Stimulated activated CD8-positive, alpha-beta memory T cell treated with anti-CD3 and anti-CD28 coated beads, Interleukin-4, amount 100 ng/mL, for 4 hours (primary cell): Measurements from ENCODE around the gene MYBPH.

ENCODE experiments used
- DNase-seq, 2 donors: peaks; one replicate each; pipeline ENCODE4 v3.0.0-alpha.2; 2020; ENCODE audit warnings: low read depth in 2 of 2, low spot score in 1 of 2

The MYBPH gene

DNA sequence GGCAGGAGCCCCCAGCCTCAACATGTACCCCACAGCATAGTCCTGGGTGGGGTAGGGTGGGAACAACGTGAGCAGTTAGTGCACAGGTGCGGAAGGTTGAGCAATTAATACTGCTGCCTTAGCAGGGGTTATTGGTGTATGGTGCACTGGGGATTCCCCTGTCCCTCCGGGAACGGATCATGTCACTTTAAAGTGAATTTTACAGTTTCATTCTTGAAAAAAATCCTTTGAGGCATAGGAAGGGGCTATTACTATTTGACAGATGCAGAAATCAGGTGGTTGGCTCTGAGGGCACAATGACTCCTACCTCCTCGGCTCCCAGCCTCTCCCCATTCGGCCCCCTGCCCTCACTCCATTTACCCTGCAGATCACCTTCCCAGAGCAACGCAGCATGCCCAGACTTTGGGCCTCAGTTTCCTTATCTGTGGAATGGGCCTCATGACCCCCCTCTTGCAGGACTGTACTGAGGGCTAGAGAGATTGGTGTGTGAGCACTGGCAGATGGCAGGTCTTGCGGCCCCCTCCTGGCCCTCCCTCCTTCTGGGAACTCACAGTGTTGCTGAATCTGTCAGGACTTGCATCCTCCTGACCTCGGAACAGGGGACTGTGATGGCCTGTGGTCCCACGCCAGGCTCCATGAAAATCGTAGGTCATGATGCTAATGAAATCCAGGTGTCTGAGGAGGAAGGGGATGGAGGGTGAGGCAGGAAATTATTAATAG is 5.1 kb upstream of the MYBPH start:
- no peak for DNase-seq

DNA sequence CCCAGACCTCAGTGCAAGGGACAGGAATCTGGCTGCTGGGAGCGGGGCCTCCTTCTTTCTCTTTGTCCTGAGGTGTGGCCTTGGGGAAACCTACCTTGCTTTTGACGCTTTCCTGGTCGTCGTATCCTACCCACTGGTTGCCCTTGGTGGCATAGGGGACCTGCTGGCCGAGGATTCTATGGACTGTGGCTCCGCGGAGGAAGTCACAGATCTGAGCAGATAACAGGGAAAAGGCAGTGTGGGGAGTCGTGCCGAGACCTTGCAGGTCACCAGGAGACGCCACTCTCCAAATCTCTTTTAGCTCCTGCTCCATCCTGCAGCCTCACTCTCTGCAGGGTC is 4.0 kb upstream of the MYBPH start:
- no peak for DNase-seq

DNA sequence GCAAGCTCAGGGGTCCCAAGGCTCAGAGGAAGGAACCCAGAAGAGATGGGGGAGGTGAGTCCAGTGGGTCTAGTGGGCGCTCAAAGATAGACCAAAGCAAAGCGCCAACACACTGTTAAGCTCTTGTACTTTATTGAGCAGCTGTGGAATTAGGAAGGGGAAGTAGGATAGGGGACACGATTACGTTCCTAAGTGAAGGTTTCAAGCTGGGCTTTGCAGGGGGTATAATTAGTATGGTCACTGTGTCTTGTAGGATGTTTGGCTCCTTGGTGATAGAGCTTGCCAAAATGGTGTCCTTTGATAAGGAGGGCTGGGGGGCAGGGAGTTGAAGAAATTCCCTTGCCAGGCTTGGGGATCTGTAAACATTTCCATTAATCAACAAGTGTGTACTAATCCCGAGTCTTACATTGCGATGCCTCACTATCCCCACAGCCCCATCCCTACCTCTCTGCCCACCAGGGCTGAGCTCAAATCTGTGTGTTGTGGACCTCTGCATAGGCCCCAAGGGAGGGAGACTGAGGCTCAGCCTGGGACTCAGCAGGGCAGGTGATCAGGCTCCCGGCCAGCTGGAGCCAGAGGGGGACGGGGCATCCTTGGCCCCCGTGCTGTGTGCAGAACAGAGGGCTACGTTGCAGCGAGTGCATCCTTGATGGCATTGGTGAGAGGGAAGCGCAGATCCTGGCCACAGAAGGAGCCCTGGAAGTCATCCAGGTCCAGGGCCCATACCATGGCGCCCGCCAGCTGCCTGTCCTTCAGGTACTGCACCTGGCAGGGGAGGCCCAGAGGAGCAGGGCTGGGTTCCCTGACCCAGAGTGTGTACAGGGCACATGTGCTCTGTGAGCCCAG is 3.4 kb upstream of the MYBPH start:
- no peak for DNase-seq

DNA sequence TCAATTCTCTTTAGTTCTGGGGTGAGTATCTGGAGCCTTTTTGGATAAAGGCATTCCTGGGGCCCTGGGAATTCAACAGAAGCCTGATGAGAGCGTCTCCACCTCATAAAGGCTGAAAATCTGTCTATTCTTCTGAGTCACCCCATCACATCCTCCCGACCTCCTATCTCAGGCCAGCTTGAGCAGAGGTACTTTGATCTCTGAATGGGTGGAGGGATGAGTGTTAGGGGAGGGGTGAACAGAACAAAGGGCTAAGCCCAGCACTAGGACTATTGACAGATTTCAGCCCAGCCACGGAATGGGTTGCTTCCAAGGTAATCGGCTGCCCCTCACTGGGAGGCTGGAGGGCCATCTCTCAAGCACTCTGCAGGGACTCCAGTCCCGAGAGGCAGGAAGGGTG is 2.5 kb upstream of the MYBPH start:
- DNase-seq: no peak

DNA sequence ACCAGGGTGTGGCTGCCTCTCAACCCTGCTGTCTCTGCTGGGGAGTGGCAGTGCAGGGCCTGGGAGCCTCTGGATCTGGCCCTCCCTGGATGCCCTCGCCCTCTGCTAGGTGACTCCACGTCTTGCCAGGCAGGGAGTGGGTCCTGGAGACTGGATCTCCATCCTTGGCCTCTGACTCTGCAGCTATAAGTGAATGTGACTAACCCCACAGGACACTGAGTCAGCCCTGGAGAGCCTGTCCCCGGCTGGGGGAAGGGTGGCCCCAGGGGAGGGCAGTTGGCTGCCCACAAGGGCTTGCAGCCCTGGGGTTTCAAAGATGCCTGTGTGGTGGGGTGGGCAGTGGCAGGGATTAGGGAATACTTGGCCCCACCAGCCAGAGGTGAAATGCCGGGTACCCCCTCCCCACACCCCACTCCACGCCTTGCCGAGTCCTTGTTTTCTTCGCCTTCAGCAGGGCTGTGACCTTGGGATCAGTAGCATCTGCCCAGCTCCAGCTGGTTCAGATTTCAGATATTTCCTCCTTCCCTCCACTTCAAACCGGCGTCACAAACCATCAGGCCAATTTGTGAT is 1.9 kb upstream of the MYBPH start:
- no peak for DNase-seq

DNA sequence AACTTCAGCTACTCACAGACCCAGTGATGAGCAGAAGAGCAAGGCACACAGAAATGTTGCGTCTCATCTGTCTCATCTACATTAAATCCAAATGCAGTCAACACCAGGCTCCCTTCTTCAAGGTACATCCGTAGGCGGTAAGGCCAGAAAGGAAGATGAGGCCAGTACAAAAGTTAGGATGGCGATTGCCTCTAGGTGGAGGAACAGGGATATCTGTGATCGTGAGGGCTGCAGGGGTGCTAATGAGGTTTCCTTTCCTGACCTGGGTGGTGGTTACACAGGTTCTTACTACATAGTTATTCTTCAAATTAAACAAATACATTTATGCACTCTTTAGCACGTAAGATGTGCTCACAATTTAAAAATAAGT is 1.4 kb upstream of the MYBPH start:
- DNase-seq: no peak

DNA sequence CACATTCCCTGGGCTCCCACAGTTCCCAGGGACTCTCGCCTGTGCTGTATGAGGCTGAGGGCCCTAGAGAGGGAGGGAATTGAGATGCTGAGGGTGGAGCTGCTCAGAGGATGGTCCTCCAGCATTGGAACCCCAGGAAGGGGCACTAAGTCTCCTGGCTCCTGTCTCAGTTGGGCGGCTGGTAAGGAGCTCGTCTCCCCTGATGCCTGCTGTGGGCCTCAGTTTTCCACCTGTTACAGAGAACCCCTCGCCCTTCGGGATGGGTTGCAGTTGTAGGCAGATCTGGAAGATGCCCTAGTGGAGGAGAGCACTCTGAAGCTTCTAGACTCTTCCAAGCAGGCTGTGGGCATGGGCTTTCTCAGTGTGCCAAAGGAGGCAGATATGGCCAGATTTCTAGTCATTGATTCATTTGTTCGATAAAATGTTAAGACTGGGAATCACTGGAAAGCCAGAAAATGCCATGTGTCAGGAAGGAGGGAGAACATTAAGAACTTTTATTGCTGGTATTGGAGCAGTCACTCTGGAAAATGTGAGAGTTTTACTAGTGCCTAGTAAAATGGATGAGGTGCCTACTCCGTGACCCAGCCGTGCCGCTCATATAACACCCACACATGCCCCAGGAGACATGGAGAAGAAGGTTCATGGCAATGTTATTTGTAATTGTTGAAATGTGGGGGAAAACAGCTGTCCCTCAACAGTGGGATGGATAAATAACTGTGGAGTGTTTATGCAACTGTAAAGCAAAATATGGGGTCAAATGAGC is 828 bp upstream of the MYBPH start:
- DNase-seq: no peak

DNA sequence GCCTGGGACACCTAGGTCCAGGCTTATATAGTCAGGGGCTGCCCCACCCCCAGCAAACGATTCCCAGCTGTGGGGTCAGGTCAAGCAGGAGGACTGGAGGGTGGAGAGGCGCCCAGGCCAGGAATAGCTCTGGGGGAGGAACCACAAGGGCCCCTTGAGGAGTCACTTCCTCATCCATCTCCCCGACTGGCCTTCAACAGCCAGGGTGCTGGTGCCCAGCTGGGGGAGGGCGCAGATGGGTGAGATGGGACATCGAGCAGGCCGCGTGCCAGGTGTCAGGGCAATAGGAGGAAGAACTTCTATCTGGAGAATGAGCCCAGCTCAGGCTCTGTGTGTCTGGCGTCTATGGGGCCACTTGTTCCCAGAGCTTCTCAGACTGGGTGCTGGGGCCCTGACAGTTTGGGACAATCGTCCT is 208 bp upstream of the MYBPH start:
- DNase-seq: no peak

DNA sequence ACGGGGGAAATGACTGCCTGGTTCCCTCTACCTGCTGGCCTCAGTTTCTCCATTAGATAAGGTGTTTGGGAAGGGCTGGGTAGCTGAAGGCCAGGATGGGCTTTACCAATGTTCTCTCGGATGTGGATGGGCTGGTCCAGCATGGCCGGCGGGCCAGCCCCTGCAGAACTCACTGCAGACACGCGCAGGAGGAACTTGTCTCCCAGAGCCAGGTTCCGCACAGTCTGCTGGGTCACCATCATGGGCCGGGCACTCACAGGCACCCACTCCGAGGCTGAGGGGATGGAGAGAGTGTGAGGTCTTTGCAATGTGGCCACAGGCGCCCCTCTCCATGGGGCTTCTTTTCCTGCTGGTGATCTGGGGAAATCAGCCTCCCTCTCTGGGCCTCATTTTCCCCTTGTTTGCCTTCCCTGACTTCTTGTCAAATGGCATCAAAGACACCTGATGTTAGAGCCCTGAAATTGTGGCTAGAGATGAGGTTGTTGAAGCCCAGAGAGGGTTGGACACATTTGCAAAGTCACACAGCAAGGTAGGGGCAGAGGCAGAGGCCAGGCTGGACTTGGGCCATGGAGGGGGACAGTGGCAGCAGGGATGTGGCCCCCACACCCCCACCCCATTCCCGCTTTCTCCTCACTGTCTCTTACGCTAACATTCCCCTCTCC is 1.2 kb downstream of the MYBPH start:
- DNase-seq: no peak

DNA sequence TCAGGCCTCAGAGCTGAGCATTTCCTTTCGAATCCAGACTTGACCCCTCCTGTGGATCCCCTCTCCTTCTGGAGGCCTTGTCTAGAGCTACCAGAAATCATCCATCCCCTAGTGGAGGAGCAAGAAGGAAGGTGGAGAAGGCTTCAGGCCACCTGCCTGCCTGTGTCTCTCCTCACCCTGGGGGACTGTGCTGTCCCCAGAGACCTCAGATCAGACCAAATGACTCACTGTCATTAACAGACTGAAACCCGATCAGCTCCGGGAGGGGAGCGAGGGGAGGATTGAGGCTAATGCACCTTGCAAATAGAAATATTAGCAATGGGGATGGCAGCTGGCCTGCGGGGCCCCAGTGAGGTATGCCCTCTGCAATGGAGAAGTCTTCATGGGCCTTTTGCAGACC is 2.1 kb downstream of the MYBPH start:
- DNase-seq: no peak

DNA sequence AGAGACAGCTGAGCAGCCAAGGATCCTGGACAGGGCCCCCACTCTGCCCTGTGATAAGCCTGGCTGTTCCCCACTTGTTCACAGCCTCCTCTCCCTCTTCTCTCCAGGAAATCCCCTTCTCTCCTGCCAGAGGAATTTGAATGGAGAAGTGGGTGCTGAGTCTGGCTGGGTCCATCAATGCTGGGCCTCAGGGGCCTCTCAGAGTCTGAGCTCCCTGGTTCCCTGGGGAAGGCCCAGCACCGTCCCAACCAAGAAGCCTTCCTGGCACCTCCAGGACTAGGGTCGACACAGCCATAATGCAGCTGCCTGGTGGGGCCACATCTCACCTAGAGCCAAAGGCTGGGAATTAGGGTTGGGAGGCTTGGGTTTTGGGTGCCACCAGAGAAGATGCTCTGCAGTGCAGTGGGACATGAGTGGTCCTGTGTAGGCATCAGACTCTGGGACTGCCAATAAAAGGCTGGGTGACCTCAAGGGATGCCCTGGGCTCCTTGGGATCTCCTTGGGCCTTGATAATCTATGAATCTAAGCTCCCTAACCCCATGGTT is 2.5 kb downstream of the MYBPH start:
- DNase-seq: no peak

DNA sequence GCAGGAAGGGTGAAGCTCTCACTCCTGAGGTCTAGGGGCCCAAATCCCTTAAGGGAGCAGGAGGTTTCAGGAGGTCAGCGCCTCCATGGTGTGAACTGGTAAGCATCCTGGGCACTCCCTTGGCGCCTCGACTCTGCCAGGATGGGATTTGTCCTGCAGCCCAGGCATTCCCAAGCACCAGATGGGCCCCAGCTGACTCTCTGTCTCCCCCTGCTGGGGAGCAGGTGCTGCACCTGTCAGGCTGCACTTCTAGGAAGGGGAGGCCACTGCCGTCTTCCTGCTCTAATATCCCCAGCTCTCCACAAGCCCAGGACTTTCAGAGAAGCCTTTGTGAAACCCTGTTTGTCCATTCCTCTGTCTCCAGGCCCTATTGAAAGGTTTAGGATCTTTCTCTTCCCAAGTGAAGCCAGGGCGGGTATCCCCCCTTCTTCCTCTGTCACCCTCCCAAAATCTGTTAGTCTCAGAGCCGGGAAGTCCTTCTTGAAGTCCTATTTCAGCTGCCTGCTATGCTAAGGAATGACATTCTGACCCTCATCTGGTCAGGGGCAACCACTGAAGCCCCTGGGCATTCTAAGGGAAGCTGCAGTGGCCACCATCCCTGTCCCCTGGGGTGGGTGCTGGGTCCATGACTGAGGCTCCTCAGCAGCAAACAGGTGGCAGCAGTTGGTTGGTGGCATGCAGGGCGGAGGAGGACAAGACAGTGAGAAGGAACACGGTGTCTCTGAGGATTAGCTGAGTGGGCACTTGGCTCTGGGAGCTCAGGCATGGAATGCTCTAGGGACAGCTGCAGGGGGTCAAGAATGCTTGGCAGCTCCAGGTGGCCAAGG is 3.2 kb downstream of the MYBPH start:
- DNase-seq: peak in 1 of 2 donors; percentile 2

DNA sequence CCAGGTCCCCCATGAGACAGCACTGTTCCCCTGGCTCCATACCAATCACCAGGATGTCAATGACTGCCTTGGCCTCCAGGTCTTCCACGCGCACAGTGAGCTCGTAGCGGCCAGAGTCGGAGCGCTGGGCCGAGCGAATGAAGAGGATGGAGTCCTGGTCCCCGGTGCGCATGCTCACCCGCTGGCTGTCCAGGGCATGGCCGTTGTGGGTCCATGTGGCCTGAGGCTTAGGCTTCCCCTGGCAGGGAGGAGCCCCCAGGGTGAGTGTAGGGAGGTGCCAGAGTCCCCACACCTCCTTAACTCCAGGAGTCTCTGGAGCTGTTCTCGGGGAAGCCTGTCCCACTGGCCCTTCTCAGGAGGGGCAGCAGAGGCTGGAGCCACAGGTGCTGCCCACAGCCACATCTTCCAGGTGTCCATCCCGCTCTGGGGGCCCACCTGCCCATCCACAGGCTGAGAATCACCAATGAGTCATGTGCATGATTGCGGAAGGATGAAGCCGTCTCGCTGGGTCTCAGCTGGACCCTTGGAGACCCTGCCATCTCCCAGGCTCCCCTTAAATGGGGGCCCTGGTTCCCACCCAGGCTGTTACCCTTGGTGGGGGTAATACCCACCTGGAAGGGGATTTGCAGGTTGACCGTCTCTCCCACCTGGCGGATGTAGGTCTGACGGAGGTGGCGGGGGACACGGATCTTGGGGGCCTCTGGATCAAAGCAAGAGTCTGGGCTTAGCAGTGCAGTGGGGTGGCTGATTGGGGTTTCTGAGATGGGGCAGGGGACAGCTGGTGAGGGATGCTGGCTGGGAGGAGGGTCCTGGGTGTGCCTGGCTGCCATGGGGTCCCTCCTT is 4.1 kb downstream of the MYBPH start:
- DNase-seq: no peak

DNA sequence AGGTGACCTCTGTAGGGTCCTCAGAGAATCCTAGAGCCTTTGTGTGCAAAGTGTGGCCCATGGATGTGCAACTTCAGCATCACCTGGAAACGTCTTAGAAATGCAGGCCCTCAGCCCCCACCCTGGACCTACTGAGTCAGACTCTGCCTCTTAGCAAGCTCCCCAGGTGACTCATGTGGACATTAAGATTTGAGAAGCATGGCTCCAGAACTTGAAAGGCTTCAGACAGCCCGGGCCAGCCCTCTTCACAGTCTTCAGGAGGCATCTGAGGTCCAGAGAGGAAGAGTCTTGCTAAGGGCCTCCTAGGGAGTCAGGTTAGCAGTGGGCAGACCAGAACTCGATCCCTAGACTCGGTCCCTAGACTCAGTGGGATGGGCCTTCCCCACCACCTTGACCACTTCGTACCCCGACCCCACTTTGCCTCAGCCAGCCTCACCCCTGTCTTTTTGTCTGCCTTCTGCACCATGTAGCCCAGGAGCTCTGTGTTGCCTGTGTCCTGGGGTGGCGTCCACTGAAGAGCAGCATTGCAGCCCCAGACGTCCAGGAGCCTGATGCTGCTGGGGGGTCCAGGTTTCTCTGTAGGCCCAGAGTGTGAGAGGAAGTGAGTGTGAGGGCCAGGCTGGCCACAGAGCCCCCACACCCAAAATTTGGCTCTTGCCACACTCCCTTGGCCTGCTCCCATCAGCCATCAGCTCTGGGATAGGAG is 4.8 kb downstream of the MYBPH start:
- DNase-seq: no peak

DNA sequence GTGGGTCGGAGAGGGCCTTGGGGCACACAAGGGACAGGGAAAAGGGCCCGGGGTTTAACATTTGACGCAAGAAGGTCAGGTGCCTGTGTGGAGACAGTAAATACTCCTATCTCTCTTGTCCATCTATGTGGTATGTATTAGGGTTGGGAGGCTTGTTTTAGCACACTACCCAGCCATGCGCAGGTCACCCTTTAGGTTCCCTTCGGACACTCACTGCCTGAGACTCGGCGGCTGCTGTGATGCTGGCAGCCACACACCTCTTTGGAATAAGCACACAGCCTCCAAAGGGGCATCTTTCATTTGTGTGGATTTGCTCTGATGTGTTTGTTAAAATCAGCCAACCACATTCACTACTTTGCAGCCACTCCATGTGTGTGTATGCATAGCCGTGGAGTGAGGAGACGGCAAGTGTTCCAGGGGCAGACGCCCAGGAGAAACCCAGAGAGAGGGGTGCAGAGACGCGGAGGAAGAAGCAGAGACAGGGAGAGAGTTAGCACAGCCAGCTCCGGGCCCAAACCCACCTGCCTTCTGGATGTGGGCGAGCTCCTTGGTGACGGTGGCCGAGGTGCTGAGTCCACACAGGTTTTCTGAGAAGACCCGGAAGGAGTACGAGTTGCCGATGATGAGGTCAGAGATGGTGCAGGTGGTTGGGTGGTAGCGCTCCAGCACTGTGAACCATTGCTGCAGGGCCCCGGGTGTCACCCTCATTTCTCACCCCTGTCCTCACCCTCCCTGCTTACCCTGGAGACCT is 5.7 kb downstream of the MYBPH start:
- no peak for DNase-seq

DNA sequence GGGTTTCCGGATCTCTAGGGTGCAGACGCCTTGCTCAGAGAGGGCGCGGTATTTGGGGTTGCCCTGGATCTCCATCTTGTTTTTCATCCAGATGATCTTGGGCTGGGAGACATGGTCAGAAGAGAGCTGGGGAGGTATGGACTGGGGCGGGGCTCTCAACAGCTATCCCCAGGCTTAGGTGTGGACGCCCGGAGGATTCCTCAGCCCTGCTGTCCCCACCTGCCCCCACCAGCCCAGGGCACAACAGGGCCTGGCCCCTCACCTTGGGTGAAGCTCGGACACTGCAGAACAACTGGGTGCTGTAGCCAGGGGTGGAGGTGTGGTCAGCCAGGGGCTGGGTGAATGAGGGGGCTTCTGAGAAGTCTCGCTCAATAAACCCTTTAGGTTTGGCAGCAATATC is 6.6 kb downstream of the MYBPH start:
- DNase-seq: no peak

DNA sequence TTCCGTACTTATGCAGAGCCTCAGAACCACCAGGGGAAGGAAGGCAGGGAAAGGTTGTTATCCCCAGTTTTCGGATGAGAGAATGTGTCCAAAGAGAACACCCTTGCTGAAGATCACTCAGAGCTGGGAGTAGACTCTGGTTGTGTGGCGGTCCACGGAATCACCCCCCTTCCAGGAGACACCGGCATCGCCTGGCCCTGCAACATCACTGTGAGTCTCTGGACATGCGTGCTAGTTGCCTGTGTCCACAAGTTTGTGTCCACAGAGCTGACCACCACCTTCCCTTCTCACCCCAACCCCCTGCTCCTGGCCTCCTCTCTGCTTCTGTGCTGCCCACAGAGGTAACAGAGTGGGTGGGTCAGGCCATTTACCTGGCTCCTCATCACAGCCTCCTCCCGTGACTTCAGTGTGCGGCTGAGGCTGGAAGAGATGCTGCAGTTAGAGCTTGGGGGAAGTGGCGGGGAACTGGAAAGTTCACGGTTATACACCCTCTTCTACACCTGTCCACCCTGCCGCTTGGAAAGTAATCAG is 7.3 kb downstream of the MYBPH start:
- no peak for DNase-seq

DNA sequence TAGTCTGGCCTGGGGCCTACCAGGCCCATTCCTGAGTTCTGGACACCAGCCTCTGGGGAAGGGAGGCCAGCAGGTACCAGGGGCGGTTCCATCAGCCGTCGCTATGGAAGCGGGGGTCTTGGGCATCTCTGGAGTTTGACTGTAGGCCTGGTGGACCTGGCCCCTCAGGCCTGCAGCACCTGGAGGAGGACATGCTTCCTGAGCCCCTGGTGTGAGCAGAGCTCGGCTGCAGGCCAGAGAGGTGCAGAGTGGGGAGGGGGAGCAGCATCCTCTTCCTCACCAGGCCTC is 7.8 kb downstream of the MYBPH start:
- DNase-seq: no peak
